Loucy (cell line): ENCODE data around the gene KRTAP10-3.
A peak's percentile ranks its signal among the peaks of the same experiment; 100 is the strongest.

Experiments used
- H2AFZ ChIP-seq: fragments of 200-600 bp; sonication (generic); 2 replicates; pipeline ENCODE4 v1.6.0; 2016; ENCODE audit warnings: antibody characterized with exemption, mild to moderate bottlenecking, low read length, moderate library complexity
- H3F3A ChIP-seq: fragments of 200-600 bp; 2 replicates; pipeline ENCODE4 v1.6.0; 2016; ENCODE audit warnings: antibody characterized with exemption, low read depth, mild to moderate bottlenecking
- H3K27me3 ChIP-seq: fragments of 200-600 bp; sonication (generic); 2 replicates; pipeline ENCODE4 v1.6.1; 2014; ENCODE audit warnings: low read length, mild to moderate bottlenecking; ENCODE audit not compliant: insufficient read depth, poor library complexity, severe bottlenecking
- H3K36me3 ChIP-seq: fragments of 200-600 bp; sonication (generic); 2 replicates; pipeline ENCODE4 v1.6.1; 2016; ENCODE audit warnings: low read length; ENCODE audit not compliant: insufficient read depth
- H3K4me1 ChIP-seq: fragments of 200-600 bp; sonication (generic); 2 replicates; pipeline ENCODE4 v1.5.1; 2014; ENCODE audit warnings: low read length, mild to moderate bottlenecking; ENCODE audit not compliant: insufficient read depth, poor library complexity, severe bottlenecking
- H3K4me2 ChIP-seq: fragments of 200-600 bp; sonication (generic); 2 replicates; pipeline ENCODE4 v1.6.0; 2014; ENCODE audit warnings: antibody characterized with exemption, low read length, low read depth, mild to moderate bottlenecking; ENCODE audit not compliant: poor library complexity, severe bottlenecking
- H3K4me3 ChIP-seq: fragments of 200-600 bp; sonication (generic); 2 replicates; pipeline ENCODE4 v1.5.1; 2014; ENCODE audit warnings: low read length, mild to moderate bottlenecking, mixed read lengths; ENCODE audit not compliant: poor library complexity, severe bottlenecking
- H3K79me2 ChIP-seq: fragments of 200-600 bp; sonication (generic); 2 replicates; pipeline ENCODE4 v1.6.1; 2014; ENCODE audit warnings: low read length; ENCODE audit not compliant: insufficient read depth
- H3K9ac ChIP-seq: fragments of 200-600 bp; sonication (generic); 2 replicates; pipeline ENCODE4 v1.6.0; 2014; ENCODE audit warnings: mild to moderate bottlenecking, low read depth, low read length, moderate library complexity; ENCODE audit not compliant: poor library complexity, severe bottlenecking
- H3K9me2 ChIP-seq: fragments of 200-600 bp; sonication (generic); replicated peaks from 2 replicates; pipeline ENCODE4 v1.6.1; 2016; ENCODE audit warnings: low read depth, low read length, mixed read lengths
- H3K9me3 ChIP-seq: fragments of 200-600 bp; sonication (generic); 2 replicates; pipeline ENCODE4 v1.6.1; 2014; ENCODE audit warnings: mild to moderate bottlenecking, antibody characterized with exemption, low read length, low read depth; ENCODE audit not compliant: insufficient read depth
- H4K20me1 ChIP-seq: fragments of 200-600 bp; sonication (generic); 2 replicates; pipeline ENCODE4 v1.6.0; 2014; ENCODE audit warnings: antibody characterized with exemption, low read length, mild to moderate bottlenecking; ENCODE audit not compliant: insufficient read depth, poor library complexity, severe bottlenecking
- CTCF ChIP-seq: fragments of 200-600 bp; sonication (generic); conservative IDR thresholded peaks from 2 replicates; pipeline ENCODE4 v1.5.1; 2014; ENCODE audit warnings: mild to moderate bottlenecking, antibody characterized with exemption, low read length
- EZH2phosphoT487 ChIP-seq: fragments of 200-600 bp; IDR thresholded peaks from 2 replicates; pipeline ENCODE4 v1.6.1; 2018; ENCODE audit warnings: antibody characterized with exemption, mild to moderate bottlenecking, moderate library complexity, borderline replicate concordance

Gene KRTAP10-3

DNA sequence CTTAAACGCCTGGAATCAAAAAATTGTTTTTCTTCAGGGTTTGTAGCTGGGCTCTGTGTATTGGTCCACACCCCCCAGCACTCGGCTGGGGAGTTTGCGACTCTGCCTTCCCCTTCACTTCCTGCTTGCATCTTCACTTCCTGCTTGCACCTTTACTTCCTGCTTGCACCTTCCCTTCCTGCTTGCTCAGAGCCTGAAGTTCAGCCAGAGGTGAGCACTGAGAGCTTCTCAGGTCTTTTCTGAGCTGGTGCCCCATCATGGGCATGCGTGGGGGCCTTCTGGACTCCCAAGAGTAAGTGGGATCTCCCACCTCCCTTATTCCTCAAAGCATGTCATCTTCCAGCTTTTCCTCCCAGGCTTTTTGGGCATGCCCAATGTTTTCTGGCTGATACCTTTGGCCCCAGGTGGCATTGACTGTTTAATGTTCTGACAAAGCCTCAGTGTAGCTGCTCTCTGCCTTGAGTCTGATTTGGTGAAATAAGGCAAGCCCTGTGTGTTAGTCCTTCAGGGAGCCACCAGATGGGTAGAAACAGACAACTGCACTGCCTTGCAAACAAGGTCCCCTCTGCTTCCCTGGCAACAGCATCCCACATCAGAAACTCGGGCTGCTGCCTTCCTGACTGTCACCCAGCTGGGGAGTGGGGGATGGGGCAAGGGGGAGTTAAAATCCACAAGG, 10.8 kb downstream of the KRTAP10-3 start:
- H3K4me3 ChIP-seq: no peak overlapping the region
- no peak overlapping the region for H3K4me2 ChIP-seq
- H3K9me3 ChIP-seq: peaks cover 6% of the 10 kb centered on the region; the same call in 1 of the 2 replicates
- H4K20me1 ChIP-seq: no peaks in the 10 kb centered on the region
- peak overlapping the region; percentile 0; the same call in 1 of the 2 replicates for H2AFZ ChIP-seq
- H3K9me2 ChIP-seq: no peaks in the 10 kb centered on the region
- H3K9ac ChIP-seq: no peak overlapping the region
- H3K27me3 ChIP-seq: no peaks in the 10 kb centered on the region
- H3F3A ChIP-seq: no peaks in the 10 kb centered on the region
- no peaks in the 10 kb centered on the region for H3K79me2 ChIP-seq
- H3K4me1 ChIP-seq: no peaks in the 10 kb centered on the region
- TF ChIP-seq CTCF (no peak), EZH2phosphoT487 (no peak)
- H3K36me3 ChIP-seq: no peaks in the 10 kb centered on the region

DNA sequence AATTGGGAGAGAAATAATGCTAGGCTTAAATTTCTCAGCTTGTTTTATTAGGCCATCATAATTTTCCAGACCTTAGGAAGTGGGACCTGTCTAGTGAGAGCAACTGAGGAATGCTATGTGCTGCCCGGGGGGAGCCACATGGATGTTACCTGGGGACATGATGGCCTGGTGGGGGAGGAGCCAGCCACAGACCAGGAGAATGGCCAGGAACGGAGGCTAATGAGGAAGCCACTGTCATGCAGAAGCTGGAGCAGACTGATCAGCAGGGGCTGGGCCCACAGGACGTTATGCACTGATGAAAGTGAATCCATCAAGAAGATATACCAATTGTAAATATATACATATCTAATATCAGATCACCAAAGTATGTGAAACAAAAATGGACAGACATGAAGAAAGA, 14.0 kb downstream of the KRTAP10-3 start:
- Histone ChIP-seq H3K27me3 (no peaks in the 10 kb centered on the region), H3K9me2 (no peaks in the 10 kb centered on the region), H4K20me1 (no peaks in the 10 kb centered on the region), H3K9ac (no peak overlapping the region), H3K4me2 (no peak overlapping the region), H3F3A (no peaks in the 10 kb centered on the region), H2AFZ (no peak overlapping the region), H3K79me2 (no peaks in the 10 kb centered on the region), H3K36me3 (no peaks in the 10 kb centered on the region), H3K4me1 (no peaks in the 10 kb centered on the region), H3K4me3 (no peak overlapping the region), H3K9me3 (peaks cover 6% of the 10 kb centered on the region; the same call in 1 of the 2 replicates)
- no peak for TF ChIP-seq CTCF
- TF ChIP-seq EZH2phosphoT487: no peak

GRCh38 chr21:44542716-44543115, 15.9 kb downstream of the KRTAP10-3 start:
- H3K79me2 ChIP-seq: no peaks in the 10 kb centered on the region
- no peaks in the 10 kb centered on the region for H3K27me3 ChIP-seq
- H3K4me3 ChIP-seq: no peak overlapping the region
- H3K9me3 ChIP-seq: peaks cover 6% of the 10 kb centered on the region; the same call in 1 of the 2 replicates
- no peak overlapping the region for H2AFZ ChIP-seq
- no peaks in the 10 kb centered on the region for H4K20me1 ChIP-seq
- no peaks in the 10 kb centered on the region for H3F3A ChIP-seq
- TF ChIP-seq CTCF (no peak), EZH2phosphoT487 (no peak)
- H3K9ac ChIP-seq: no peak overlapping the region
- H3K9me2 ChIP-seq: no peaks in the 10 kb centered on the region
- no peaks in the 10 kb centered on the region for H3K4me1 ChIP-seq
- no peaks in the 10 kb centered on the region for H3K36me3 ChIP-seq
- H3K4me2 ChIP-seq: no peak overlapping the region
